ENCODE data around the gene INTS6.

Gene INTS6

GRCh38 chr13:51311957-51312520, 140.8 kb downstream of the INTS6 start:
- Histone ChIP-seq H3K4me1 (ENCODE audit: insufficient read depth, low read length) (peaks cover 12% of the 10 kb centered on the region), H3K9me3 (ENCODE audit: low read length) (no peaks in the 10 kb centered on the region), H2AFZ (ENCODE audit: low read depth, low read length) (no peak overlapping the region), H3K4me3 (ENCODE audit: low read length) (no peak overlapping the region), H3K27me3 (ENCODE audit: insufficient read depth, low read length) (no peaks in the 10 kb centered on the region), H3K36me3 (ENCODE audit: insufficient read depth, low read length) (no peaks in the 10 kb centered on the region)

Data from neuron (in vitro differentiated cells).